ENCODE measurements around the gene MTFP1.
A peak's percentile ranks its signal among the peaks of the same experiment; 100 is the strongest.
"Not testable (repeated sequence)": the region's sequence is repeated elsewhere in the genome, so short reads cannot be mapped to it uniquely, and the experiment has no call there.

The MTFP1 gene

DNA sequence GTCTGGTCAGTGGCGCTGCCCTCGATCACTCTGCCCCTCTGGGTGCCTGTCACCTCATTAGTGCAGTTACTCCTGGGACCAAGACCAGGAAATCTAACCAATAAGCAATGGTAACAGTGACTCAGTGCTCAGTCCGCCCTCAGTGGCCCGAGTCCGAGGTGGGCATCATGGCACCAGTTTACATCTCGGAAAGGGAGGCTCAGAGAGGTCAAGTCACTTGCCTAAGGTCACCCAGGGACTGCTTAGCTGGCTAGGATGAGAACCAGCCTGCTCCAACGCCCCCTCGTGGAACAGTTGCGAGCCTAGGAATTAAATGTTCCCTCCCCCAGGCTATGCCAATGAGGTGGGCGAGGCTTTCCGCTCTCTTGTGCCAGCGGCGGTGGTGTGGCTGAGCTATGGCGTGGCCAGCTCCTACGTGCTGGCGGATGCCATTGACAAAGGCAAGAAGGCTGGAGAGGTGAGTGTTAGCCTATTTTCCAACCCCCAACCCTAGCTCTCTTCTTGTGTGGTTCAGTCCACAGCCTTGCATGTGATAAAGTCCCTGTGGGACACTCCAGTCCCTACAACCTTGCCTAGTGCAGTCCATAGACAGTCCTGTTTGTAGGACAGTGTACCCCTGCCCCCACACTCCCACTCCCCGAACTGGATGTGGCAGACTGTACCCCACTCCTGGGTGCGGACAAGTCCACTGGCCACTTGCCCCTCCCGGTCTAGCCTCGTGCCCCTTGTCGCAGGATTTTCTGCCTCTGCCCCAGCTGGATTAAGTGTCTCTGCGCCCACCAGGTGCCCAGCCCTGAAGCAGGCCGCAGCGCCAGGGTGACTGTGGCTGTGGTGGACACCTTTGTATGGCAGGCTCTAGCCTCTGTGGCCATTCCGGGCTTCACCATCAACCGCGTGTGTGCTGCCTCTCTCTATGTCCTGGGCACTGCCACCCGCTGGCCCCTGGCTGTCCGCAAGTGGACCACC, 1.1 kb downstream of the MTFP1 start:
- peak; percentile 79 for DNase-seq (ENCODE audit: low spot score)

DNA sequence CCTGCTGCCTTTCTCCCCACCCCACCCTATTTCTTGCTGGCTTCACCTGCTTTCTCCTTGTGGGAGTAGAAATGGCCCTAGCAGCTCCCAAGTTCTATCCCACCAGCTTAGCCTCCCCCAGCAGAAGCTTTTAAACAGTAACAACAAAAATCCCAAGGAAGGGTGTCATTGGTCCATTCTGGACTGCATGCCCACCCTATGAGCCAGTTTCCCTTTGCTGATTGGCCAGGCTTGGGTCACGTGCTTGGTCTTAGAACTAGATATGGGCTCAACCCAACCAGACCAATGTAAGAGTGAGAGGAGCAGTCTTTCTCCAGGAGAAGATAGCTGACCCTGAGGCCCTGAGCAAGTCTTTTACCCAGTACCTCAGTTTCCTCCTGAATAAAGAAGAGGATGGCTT, 2.3 kb downstream of the MTFP1 start:
- no peak for DNase-seq (ENCODE audit: low spot score)

GRCh38 chr22:30429887-30430286, 4.3 kb downstream of the MTFP1 start:
- DNase-seq (ENCODE audit: low spot score), result no peak

- no peak for DNase-seq (ENCODE audit: low spot score)
Observed at GRCh38 chr22:30430933-30431332, 5.4 kb downstream of the MTFP1 start.

GRCh38 chr22:30432096-30432495, 6.5 kb downstream of the MTFP1 start:
- no peak for DNase-seq (ENCODE audit: low spot score)

DNA sequence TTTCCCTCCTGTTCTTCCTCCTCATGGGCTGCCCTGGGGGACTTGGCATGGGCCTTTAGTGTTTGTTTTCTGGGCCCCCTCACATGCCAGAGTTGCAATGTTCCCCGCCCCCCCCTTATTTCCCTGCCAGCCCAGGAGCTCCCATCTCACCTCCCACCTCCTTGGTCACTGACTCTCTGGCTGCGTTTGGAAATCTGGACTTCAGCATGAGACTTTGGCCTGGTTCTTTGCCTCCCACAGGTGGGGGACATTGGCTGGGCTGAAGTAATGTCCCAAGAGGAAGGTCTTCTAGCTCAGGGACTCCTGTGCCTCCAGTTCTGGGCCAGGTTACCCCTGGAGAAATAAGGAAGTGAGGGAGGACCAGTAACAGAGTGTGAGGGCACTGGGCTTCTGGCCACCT, 7.0 kb downstream of the MTFP1 start:
- DNase-seq (ENCODE audit: low spot score), result no peak

DNA sequence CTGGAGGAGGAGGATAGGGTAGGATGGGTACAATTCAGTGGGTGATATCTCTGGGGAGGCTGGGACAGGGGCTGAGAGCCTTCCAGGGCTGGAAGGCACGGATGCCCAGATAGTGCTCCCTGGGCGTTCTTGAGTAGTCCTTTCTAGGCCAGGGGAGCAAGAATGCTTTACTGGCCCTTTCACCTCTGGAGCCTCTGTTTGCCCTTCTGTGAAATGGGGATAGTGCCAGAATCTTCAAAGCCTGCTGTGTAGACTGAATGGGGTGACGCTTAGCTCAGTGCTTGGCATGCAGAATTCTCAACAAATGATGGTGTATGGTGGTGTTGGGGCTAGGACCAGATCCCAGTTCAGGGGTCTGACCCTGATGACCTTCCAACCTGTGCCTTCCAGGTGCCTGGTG, 7.7 kb downstream of the MTFP1 start:
- DNase-seq (ENCODE audit: low spot score), result no peak

DNA sequence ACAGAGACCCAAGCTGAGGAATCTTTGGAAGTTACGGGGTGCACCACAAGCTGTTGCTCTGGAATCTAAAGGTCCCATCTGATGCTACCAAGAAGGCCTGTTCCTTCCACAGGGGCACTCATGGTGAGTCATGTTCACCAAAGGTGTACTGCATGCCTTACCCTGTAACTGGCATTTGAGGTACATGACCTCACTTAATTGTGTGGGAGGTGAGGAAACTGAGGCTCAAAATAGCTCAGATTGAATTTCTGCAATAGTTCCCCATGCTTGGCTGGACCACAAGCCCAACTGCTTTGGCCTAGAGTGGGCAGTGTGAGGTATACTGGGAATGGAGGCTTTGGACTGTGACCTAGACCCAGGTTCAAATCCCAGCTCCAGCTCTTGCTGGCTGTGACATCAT, 8.2 kb downstream of the MTFP1 start:
- no peak for DNase-seq (ENCODE audit: low spot score)

DNA sequence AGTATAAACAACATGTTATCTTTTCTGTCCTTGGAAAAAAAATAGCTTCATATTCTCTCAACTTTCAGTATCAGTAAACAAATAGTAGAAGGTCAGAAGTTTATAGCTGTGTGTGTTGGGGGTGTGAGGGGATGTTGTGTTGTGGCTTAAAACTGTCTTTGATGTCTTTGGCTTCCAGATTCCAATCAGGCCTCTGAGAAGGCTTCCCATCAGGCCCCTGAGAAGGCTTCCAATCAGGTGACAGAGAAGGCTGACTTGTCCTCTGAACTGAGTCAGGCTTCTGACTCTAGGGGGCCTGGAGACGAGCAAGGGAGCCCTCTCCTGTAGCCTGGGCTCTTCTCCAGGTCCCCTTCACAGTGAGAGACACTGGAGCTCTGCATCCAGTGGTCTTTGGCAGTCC, 9.3 kb downstream of the MTFP1 start:
- no peak for DNase-seq (ENCODE audit: low spot score)

GRCh38 chr22:30435674-30436126, 10.1 kb downstream of the MTFP1 start:
- no peak for DNase-seq (ENCODE audit: low spot score)

- DNase-seq (ENCODE audit: low spot score), result no peak
Observed at GRCh38 chr22:30436196-30436595, 10.6 kb downstream of the MTFP1 start.

GRCh38 chr22:30438559-30438958, 13.0 kb downstream of the MTFP1 start:
- no peak for DNase-seq (ENCODE audit: low spot score)

DNA sequence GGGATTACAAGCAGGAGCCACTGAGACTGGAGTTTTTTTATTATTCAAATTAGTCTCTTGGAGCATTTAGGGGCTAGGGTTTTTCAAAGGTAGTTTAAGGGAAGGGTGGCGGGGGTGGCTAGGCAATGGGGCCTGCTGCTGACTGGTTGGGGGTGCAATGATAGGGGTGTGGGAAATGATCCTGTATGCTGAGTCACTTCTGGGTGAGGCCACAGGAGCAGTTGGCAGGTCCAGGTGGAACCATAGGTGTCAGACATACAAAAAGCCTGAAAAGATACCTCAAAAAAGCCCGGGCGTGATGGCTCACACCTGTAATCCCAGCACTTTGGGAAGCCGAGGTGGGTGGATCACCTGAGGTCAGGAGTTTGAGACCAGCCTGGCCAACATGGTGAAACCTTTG, 13.7 kb downstream of the MTFP1 start:
- DNase-seq (ENCODE audit: low spot score), result no peak

DNA sequence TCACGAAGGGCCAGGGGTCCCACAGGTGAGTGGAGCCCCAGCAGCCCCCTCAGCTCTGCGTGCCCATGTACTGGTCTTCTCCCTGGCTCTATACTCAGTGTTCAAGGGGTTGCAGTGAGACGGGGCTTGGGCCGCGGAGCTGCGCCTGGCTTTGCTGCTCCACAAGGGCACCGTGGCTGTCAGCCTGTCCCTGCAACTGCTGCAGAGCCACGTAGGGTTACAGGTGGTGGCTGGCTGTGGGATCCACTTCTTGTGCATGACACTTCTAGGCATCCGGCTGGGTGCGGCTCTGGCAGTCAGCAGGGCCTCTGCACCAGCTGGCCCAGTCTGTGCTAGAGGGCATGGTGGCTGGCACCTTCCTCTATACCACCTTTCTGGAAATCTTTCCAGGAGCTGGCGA, 14.3 kb downstream of the MTFP1 start:
- DNase-seq (ENCODE audit: low spot score), result no peak

GRCh38 chr22:30441088-30441487, 15.5 kb downstream of the MTFP1 start:
- no peak for DNase-seq (ENCODE audit: low spot score)

DNA sequence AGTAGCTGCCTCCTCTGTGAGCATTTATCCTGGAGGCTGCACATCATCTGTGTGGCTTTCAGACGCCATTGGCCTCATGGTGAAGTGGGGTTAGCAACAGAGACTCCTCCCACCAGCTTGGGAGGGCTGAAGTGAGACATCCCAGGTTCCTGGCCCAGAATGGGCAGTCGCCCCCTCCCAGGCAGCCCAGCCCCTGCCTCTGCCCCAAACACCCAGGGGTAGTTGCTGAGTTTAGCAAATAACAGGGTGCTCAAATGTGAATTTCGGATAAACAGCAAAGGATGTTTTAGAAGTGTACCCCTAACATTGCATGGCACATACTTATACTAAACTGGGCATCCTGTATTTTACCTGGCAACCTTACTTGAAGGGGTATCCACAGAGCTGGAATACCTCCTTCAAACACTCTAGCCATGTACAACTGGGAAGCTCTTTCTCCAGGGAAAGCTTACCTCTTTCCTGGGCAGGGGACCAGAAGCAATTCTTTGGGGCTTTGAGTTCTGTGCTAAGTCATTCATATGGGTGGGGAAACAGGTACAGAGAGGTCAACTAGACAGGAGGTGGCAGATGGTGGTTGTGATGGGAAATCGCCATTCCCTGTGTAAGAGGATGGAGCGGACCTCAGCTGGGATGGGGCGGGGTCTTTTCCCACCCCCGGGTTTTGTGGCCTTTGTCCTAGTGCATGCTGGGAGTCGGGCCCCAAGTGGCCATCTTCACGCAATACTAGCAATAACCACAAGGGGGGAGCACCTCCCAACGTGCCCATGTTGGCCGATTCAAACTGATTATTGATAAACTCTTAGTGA, 19.3 kb downstream of the MTFP1 start:
- peak; percentile 89 for DNase-seq (ENCODE audit: low spot score)

DNA sequence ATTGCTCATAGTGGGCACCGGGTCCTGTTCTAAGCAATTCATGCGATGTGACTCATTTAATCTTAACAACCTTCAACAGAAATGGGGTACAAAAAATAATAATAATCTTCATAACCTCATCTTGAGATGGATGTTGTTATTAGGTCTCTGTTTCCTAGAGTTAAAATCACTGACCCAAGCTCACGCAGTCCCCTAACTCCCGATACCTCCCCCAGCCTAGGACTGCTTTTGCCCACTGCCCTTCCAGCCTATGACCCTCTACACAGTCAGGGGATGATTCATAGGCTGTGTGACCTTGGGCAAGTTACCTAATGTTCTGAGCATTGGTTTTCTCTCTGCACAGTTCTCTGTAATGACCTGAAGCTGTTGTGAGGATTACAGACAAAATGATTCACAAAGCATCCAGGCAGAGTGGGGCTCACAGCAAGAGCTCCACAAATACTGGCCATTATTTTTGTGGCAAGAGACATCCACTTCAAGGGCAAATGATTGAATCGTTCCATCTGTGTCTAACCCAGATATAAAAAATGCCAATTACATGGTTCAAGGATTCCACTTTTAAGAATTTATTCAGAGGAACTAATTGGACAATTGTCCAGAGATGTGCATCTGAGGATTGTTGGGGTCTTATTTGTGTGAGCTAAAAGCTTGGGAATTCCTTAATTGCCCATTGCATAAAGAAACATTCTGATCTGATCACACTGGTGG, 20.0 kb downstream of the MTFP1 start:
- no peak for DNase-seq (ENCODE audit: low spot score)

- no peak for DNase-seq (ENCODE audit: low spot score)
Observed at GRCh38 chr22:30447656-30448055, 22.1 kb downstream of the MTFP1 start.

GRCh38 chr22:30451488-30451887, 25.9 kb downstream of the MTFP1 start:
- DNase-seq (ENCODE audit: low spot score), result not testable (repeated sequence)

DNA sequence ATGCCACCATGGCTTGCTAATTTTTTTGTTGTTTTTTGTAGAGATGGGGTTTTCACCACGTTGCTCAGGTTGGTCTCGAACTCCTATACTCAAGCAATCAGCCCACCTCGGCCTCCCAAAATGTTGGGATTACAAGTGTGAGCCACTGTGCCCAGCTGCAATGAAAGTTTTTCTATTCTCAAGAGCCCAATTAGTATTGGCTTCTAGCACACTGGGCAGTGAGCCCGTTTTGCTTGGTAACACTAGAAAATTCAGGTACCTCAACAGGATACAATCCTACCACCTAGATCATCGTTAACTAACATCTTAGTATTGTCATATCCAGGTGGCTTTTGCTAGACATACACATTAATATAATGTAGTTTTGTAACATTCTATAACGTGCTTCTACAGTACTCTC, 27.3 kb downstream of the MTFP1 start:
- DNase-seq (ENCODE audit: low spot score), result no peak

DNA sequence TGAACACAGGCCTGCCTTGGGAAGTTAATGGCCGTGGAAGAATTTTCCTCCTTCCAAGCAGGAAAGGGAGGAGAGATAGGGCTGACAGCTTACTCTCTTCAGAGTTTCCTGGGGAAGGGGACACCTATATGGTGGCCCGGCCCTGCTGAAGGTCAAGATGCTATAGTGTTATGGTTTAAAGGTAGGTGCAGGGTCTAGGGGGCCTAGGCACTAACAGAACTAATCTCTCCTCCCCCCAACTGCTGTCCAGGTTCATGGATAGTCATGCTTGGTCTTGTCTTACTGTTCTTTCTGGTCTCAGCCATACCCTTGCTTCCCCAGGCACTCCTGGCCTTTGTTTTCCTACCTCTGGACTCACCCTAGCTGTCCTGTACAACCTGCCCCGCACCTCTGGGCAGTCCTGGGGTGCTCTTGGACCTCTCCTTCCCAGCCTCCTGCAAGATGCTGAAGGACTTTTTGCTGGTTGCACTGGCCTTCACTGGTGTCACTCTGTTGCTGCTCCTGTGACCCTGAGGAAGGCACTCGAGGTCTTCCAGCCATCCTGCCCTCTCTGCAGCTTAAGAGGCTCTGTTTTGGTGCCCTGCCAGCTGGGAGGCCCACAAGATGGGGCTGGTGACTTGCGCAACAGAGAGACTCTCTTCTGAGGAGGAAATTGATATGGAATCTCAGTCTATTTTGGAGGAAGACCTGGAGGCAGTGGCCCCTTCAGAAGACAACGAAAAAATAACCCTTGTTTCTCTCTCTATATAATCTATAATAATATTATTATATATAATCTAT, 28.4 kb downstream of the MTFP1 start:
- DNase-seq (ENCODE audit: low spot score), result no peak
